ENCODE measurements around the gene SYTL2.
"Not testable (repeated sequence)": the region's sequence is repeated elsewhere in the genome, so short reads cannot be mapped to it uniquely, and the experiment has no call there.

SYTL2 gene, protein sequence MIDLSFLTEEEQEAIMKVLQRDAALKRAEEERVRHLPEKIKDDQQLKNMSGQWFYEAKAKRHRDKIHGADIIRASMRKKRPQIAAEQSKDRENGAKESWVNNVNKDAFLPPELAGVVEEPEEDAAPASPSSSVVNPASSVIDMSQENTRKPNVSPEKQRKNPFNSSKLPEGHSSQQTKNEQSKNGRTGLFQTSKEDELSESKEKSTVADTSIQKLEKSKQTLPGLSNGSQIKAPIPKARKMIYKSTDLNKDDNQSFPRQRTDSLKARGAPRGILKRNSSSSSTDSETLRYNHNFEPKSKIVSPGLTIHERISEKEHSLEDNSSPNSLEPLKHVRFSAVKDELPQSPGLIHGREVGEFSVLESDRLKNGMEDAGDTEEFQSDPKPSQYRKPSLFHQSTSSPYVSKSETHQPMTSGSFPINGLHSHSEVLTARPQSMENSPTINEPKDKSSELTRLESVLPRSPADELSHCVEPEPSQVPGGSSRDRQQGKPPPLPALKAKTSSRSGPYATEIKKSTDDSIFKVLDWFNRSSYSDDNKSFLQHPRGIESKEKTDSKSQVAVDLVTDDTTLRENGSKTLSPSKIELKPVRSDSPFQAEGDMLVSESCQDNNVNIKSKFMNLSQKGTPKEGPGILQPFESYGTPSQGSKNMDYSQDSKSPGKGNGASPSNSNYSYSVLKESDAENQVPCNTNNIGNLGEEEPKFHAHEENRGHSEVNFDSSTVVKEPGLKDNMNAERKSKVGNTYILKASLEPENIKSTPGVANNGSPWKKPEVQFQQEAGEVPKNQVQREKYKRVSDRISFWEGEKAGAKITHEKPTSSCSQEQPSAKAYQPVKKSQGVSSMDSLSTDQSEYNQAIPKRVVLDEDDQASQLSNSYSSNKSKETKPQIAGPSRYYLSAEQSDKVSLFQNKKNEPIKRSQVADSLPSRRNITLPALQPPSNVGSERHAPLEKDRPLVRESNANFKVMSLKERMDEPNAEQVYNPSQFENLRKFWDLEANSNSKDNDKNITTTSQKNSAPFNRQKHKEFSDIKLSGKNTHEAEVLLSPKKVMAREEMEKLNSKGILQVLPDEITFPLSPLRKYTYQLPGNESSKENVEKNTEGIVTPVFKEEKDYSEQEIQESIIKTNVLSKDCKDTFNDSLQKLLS (N-terminal part only)

GRCh38 chr11:85810871-85811611 is at the start of gene SYTL2:
Gene SYTL2, minus strand, starts transcription at chr11:85811141. Its CDS starts 53,416 bp downstream, at chr11:85757725.
- peaks cover 44% of the 10 kb centered on the region for H3K4me1 Mint-ChIP-seq (ENCODE audit: low read depth)

DNA sequence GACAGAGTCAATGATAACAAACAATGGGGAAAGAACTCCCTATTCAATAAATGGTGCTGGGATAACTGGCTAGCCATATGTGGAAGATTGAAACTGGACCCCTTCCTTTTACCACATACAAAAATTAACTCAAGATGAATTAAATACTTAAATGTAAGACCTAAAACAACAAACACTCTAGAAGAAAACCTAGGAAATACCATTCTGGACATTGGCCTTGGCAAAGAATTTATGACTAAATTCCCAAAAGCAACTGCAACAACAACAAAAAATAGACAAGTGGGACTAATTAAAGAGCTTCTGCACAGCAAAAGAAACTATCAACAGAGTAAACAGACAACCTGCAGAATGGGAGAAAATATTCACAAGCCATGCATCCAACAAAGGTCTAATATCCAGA is 48.6 kb upstream of the SYTL2 start:
- not testable (repeated sequence) for H3K4me1 Mint-ChIP-seq (ENCODE audit: low read depth); H3K4me3 Mint-ChIP-seq; H3K36me3 Mint-ChIP-seq (ENCODE audit: low read depth); H3K27ac Mint-ChIP-seq; H3K27me3 Mint-ChIP-seq (ENCODE audit: low read depth); H3K9me3 Mint-ChIP-seq

More at GRCh38 chr11:85810871-85811611, at the start of gene SYTL2:
- H3K27ac Mint-ChIP-seq = peak within 1 kb of the TSS; percentile 82
- peak within 1 kb of the TSS; percentile 93 for H3K4me3 Mint-ChIP-seq
- H3K9me3 Mint-ChIP-seq = no peaks in the 10 kb centered on the region
- H3K36me3 Mint-ChIP-seq (ENCODE audit: low read depth) = peaks cover 8% of the 10 kb centered on the region
- H3K27me3 Mint-ChIP-seq (ENCODE audit: low read depth) = no peaks in the 10 kb centered on the region

DNA sequence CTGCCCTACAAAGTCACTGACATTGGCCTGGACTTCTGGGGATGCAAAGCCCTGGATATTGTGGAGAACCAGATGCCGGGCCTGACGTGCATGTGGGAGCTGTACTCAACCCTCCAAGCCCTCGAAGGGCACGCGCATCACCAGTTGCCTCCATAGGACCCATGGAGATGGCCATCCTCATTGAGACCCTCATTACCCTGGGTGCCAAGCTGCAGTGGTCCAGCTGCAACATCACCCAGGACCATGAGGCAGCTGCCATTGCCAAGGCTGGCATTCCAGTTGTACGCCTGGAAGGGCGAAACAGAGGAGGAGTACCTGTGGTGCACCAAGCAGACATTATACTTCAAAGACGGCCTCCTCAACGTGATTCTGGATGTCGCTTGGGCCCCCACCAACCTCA is 46.2 kb upstream of the SYTL2 start:
- Mint-ChIP-seq H3K9me3 (no peaks in the 10 kb centered on the region), H3K27me3 (ENCODE audit: low read depth) (no peaks in the 10 kb centered on the region), H3K4me1 (ENCODE audit: low read depth) (peaks cover 8% of the 10 kb centered on the region), H3K4me3 (no peak overlapping the region), H3K27ac (no peak overlapping the region), H3K36me3 (ENCODE audit: low read depth) (peaks cover 4% of the 10 kb centered on the region)

- peaks cover 8% of the 10 kb centered on the region for H3K4me1 Mint-ChIP-seq (ENCODE audit: low read depth)
- H3K27me3 Mint-ChIP-seq (ENCODE audit: low read depth) = peaks cover under 1% of the 10 kb centered on the region
- peaks cover 4% of the 10 kb centered on the region for H3K9me3 Mint-ChIP-seq
- H3K27ac Mint-ChIP-seq = peak within 1 kb of the TSS; percentile 93
- H3K36me3 Mint-ChIP-seq (ENCODE audit: low read depth) = peaks cover 11% of the 10 kb centered on the region
- H3K4me3 Mint-ChIP-seq = peak within 1 kb of the TSS; percentile 89
These were observed 44.4 kb upstream of the SYTL2 start, which contains the start of gene CCDC83 for GRCh38 chr11:85855341-85855656. Gene CCDC83, plus strand, starts transcription at chr11:85855383. Its CDS starts 9,741 bp downstream, at chr11:85865124.

- H3K36me3 Mint-ChIP-seq (ENCODE audit: low read depth) = peaks cover 13% of the 10 kb centered on the region
- peaks cover 8% of the 10 kb centered on the region for H3K4me1 Mint-ChIP-seq (ENCODE audit: low read depth)
- peaks cover 8% of the 10 kb centered on the region for H3K9me3 Mint-ChIP-seq
- H3K27me3 Mint-ChIP-seq (ENCODE audit: low read depth) = peaks cover 3% of the 10 kb centered on the region
- H3K4me3 Mint-ChIP-seq = peak overlapping the region; percentile 89
- peak overlapping the region; percentile 93 for H3K27ac Mint-ChIP-seq
These were observed 43.8 kb upstream of the SYTL2 start for GRCh38 chr11:85854557-85855340.

DNA sequence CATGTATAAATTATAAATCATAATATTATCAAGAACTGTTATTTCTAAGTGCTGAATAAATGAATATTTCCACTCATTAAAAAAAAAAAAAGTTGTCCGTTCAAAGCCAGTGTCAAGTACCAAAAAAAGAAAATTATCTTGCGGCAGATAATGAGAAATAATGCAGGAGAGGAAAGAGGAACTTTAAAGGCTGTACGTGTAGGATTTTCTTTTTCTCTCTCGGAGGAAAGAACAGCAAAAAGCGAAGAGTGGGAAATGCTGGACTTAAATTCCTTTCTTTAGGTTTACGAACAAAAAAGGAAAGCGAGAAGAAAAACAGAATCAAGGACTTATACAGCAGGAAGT is 43.2 kb upstream of the SYTL2 start:
- H3K4me3 Mint-ChIP-seq = peak overlapping the region; percentile 89
- peaks cover 8% of the 10 kb centered on the region for H3K9me3 Mint-ChIP-seq
- H3K27me3 Mint-ChIP-seq (ENCODE audit: low read depth) = peaks cover 3% of the 10 kb centered on the region
- H3K27ac Mint-ChIP-seq = peak overlapping the region; percentile 93
- H3K36me3 Mint-ChIP-seq (ENCODE audit: low read depth) = peaks cover 13% of the 10 kb centered on the region
- H3K4me1 Mint-ChIP-seq (ENCODE audit: low read depth) = peaks cover 8% of the 10 kb centered on the region

DNA sequence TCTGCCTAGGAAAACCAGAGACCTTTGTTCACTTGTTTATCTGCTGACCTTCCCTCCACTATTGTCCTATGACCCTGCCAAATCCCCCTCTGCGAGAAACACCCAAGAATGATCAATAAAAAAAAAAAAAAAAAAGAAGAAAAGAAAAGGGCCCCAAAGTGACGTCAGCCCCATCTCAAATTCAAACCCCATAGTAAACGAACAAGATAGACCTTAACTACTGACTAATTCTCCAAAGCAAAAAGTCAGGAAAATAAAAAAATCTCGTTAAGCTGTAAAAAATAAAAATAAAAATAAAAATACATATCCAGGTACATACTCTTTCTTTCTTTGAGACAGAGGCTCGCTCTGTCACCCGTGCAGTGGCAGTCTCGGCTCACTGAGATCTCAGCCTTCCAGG is 42.6 kb upstream of the SYTL2 start:
- not testable (repeated sequence) for H3K4me1 Mint-ChIP-seq (ENCODE audit: low read depth); H3K4me3 Mint-ChIP-seq; H3K27me3 Mint-ChIP-seq (ENCODE audit: low read depth); H3K27ac Mint-ChIP-seq
- H3K9me3 Mint-ChIP-seq = peaks cover 10% of the 10 kb centered on the region
- H3K36me3 Mint-ChIP-seq (ENCODE audit: low read depth) = peaks cover 15% of the 10 kb centered on the region

GRCh38 chr11:85852754-85853153 is 41.8 kb upstream of the SYTL2 start:
- H3K9me3 Mint-ChIP-seq = peaks cover 11% of the 10 kb centered on the region
- not testable (repeated sequence) for H3K27me3 Mint-ChIP-seq (ENCODE audit: low read depth); H3K4me3 Mint-ChIP-seq; H3K4me1 Mint-ChIP-seq (ENCODE audit: low read depth); H3K27ac Mint-ChIP-seq
- peaks cover 15% of the 10 kb centered on the region for H3K36me3 Mint-ChIP-seq (ENCODE audit: low read depth)

GRCh38 chr11:85848556-85848955 is 37.6 kb upstream of the SYTL2 start:
- Mint-ChIP-seq H3K4me3 (no peak overlapping the region), H3K4me1 (ENCODE audit: low read depth) (peaks cover 8% of the 10 kb centered on the region), H3K9me3 (peaks cover 23% of the 10 kb centered on the region), H3K36me3 (ENCODE audit: low read depth) (peaks cover 18% of the 10 kb centered on the region), H3K27ac (no peak overlapping the region), H3K27me3 (ENCODE audit: low read depth) (peaks cover 6% of the 10 kb centered on the region)

GRCh38 chr11:85848006-85848405 is 37.1 kb upstream of the SYTL2 start:
- H3K27me3 Mint-ChIP-seq (ENCODE audit: low read depth) = peaks cover 6% of the 10 kb centered on the region
- peaks cover 8% of the 10 kb centered on the region for H3K4me1 Mint-ChIP-seq (ENCODE audit: low read depth)
- no peak overlapping the region for H3K4me3 Mint-ChIP-seq
- peaks cover 17% of the 10 kb centered on the region for H3K36me3 Mint-ChIP-seq (ENCODE audit: low read depth)
- H3K9me3 Mint-ChIP-seq = peaks cover 23% of the 10 kb centered on the region
- H3K27ac Mint-ChIP-seq = no peak overlapping the region

- H3K27me3 Mint-ChIP-seq (ENCODE audit: low read depth) = peaks cover 6% of the 10 kb centered on the region
- H3K36me3 Mint-ChIP-seq (ENCODE audit: low read depth) = peaks cover 18% of the 10 kb centered on the region
- H3K9me3 Mint-ChIP-seq = peaks cover 28% of the 10 kb centered on the region
- H3K4me1 Mint-ChIP-seq (ENCODE audit: low read depth) = peaks cover 8% of the 10 kb centered on the region
- no peak overlapping the region for H3K4me3 Mint-ChIP-seq
- H3K27ac Mint-ChIP-seq = no peak overlapping the region
These were observed 36.5 kb upstream of the SYTL2 start for GRCh38 chr11:85847436-85847835.

GRCh38 chr11:85845124-85845631 is 34.2 kb upstream of the SYTL2 start:
- H3K27ac Mint-ChIP-seq = no peak overlapping the region
- H3K27me3 Mint-ChIP-seq (ENCODE audit: low read depth) = peaks cover 5% of the 10 kb centered on the region
- peaks cover 9% of the 10 kb centered on the region for H3K36me3 Mint-ChIP-seq (ENCODE audit: low read depth)
- peaks cover 8% of the 10 kb centered on the region for H3K4me1 Mint-ChIP-seq (ENCODE audit: low read depth)
- no peak overlapping the region for H3K4me3 Mint-ChIP-seq
- peaks cover 23% of the 10 kb centered on the region for H3K9me3 Mint-ChIP-seq

- Mint-ChIP-seq H3K4me3 (no peak overlapping the region), H3K9me3 (peaks cover 21% of the 10 kb centered on the region), H3K36me3 (ENCODE audit: low read depth) (peaks cover 7% of the 10 kb centered on the region), H3K27me3 (ENCODE audit: low read depth) (peaks cover 3% of the 10 kb centered on the region), H3K4me1 (ENCODE audit: low read depth) (peaks cover 8% of the 10 kb centered on the region), H3K27ac (no peak overlapping the region)
These were observed 33.6 kb upstream of the SYTL2 start for GRCh38 chr11:85844439-85845123.

All from T-helper 1 cell treated with Interleukin-12 subunit alpha and Interleukin-12 subunit beta and Interleukin-4 antibody, amounts not matched to agents 30 μg/mL and 1 μg/mL, for 36 hours (primary cell).